ENCODE results near the gene PEAR1.

DNA sequence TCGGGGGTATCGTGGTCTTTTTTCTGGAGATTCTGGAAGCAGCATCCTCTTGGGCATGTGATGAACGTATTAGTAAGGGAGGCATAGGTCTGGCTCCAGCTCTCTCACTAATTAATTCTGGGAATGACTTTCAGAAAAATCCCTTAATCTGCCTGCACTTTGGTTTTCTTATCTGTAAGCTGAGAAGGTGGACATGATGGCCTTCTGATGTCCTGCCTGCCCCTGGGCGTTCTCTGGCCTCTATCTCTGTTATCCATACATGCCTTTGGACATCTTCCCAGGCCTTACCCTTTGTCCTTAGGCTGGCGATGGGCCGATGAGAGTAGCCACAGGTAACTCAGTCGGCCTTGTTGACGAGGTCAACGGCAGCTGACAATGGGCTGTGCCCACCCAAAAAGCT is 24.1 kb upstream of the PEAR1 start:
- TF ChIP-seq, protein P1, sequence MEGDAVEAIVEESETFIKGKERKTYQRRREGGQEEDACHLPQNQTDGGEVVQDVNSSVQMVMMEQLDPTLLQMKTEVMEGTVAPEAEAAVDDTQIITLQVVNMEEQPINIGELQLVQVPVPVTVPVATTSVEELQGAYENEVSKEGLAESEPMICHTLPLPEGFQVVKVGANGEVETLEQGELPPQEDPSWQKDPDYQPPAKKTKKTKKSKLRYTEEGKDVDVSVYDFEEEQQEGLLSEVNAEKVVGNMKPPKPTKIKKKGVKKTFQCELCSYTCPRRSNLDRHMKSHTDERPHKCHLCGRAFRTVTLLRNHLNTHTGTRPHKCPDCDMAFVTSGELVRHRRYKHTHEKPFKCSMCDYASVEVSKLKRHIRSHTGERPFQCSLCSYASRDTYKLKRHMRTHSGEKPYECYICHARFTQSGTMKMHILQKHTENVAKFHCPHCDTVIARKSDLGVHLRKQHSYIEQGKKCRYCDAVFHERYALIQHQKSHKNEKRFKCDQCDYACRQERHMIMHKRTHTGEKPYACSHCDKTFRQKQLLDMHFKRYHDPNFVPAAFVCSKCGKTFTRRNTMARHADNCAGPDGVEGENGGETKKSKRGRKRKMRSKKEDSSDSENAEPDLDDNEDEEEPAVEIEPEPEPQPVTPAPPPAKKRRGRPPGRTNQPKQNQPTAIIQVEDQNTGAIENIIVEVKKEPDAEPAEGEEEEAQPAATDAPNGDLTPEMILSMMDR (IDR thresholded peaks at IDR 0.05): no peak
- TF ChIP-seq POLR2A (IDR thresholded peaks at IDR 0.05) (no peak), EP300 (IDR thresholded peaks at IDR 0.05) (no peak)

Data from ovary (tissue), 3 donors.